NOMO-1 (cell line): ENCODE data around the gene JUND.

Source experiments
- DNase-seq, 2 experiments: peaks; one replicate each; lab custom pipeline; 2025; ENCODE audit not compliant: unreplicated experiment in 2 of 2; lab: John Stamatoyannopoulos, UW

JUND gene

DNA sequence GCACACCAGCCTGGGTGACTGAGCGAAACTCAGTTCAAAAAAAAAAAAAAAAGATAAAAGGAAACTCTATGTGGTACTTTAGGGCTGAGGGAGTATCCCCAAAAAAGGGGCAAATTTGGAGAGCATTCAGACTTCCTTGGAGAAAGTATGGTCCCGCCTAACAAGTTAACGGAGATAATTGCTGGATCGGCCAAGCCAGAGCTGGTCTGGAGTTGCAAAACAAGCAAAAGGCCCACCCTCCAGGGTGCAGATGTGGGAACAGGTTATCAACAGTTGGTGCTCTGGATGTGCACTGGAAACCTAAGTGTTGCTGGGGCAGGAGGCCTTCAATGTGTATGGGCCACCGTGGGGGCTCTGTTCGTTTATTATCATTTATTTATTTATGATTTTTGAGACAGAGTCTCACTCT, 10.0 kb downstream of the JUND start:
- no peak for DNase-seq

DNA sequence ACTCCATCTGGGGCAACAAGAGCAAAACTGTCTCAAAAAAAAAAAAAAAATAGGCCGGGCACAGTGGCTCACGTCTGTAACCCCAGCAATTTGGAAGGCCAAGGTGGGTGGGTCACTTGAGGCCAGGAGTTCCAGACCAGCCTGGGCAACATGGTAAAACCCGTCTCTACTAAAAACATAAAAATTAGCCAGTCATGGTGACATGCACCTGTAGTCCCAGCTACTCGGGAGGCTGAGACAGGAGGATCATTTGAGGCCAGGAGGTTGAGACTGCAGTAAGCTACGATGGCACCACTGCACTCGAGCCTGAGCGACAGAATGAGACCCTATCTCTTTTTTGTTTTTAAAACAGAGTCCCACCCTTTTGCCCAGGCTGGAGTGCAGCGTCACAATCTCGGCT, 11.1 kb downstream of the JUND start:
- DNase-seq = no peak

DNA sequence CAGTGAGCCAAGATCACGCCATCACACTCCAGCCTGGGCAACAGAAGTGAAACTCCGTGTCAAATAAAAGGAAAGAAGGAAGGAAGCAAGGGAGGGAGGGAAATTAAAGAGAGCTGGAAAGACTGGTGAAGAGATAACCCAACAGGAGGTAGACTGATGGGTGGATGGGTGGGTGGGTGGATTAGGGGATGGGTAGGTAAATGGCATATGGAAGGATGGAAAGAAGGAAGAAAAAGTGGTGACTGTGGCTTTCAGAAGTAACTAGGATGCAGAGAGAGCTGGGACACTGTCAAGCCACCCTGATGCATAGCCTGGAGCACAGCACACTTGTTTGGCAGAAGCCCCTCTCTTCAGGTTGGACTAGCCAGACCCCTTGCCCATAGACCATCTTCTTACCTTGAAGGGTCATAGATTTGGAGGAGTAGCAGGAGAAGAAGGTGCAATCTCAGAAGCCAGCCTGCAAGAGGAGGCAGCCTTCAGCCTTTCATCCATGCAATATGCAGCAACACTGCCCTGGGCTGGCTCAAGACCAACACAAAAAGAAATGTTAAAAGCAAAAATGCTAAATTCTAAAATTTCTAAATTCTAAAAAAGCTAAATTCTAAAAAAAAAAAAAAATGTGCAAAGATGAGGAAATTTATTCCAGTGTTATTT, 12.2 kb downstream of the JUND start:
- no peak for DNase-seq

DNA sequence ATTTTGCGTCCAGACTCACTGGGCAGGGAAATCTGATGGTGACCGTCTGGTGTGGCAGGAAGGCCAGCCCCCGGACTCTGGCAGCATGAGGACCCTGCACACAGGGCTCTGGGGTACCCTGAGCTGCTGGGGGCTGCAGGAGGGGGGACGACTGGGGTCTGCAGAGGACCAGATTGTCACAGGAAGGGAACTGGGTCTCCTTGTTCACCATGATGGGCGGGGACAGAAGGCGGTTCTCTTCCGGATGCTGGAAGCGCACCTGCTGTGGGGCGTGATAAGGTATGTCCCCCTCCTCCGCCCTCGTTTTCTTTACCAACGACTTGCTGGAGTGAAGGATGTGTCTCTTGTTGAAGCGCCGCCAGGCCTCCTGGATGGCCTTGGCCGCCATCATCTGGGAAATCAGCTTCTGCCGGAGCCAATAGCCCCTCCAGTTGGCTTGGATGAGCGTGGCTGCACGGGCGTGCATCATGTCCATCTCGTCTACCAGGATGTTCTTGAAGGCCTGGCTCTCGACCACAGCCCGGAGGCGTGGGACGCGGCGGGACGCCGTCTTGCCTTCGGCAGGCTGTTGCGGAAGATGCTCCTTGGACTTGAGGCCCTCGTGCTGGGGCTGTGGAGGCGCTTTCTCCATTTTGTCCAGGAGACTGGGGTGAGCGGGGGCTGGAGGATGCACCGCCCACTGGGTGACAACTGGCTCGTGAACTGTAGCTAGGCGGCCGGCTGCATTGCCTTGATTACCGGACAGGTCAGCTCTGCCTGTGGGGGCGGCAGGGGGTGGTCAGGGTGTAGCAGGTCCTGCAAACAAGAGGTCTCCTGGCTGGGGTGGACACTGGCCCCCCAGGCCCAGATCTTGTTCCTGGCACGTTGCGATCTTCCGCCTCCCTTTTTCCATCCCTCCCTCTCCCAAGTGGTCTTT, 14.4 kb downstream of the JUND start:
- DNase-seq = no peak

DNA sequence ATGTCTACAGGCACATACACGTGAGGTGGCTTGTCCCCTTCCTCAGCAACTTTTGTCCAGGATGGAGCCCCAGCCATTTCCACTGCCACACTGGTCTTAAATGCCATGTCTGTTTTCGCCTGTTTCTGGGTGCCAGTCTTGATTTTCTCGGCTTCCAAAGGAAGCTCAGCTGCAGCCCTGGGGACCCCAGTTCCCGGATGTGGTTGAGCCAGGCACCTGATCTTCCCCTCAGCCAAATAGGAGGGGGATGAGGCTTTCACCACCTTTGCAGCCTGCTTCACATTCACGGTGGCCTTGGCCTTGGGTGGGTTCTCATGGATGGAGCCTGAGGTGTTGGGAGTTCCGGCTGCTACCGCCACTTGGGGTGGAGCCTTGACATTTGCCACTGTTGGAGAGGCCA, 15.8 kb downstream of the JUND start:
- DNase-seq = no peak

DNA sequence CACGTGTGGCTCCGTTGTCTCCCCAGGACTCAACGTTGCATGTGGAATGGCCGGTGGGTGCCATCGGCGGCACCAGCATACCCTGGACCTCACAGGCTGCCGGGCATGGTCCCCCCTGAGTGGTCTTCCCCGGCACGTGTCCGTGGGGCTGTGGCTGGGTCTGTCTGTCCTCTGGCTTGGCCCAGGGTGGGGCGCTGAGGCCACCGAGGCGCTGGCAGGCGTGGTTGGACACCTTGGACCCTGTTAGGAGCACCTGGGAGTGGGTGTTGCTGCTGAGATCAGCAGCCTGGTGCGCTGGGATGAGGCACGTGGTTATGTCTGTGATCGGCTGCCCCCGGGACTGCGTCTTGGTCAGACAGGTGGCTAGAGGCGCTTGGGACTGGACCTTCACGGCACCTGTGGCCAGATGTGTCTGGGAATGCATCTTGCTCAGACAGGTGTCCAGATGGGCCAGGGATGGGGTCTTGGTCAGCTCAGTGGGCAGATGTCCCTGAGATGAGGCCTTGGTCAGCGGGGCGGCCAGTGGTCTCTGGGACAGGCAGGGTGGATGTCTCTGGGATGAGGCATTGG, 16.4 kb downstream of the JUND start:
- DNase-seq = no peak

DNA sequence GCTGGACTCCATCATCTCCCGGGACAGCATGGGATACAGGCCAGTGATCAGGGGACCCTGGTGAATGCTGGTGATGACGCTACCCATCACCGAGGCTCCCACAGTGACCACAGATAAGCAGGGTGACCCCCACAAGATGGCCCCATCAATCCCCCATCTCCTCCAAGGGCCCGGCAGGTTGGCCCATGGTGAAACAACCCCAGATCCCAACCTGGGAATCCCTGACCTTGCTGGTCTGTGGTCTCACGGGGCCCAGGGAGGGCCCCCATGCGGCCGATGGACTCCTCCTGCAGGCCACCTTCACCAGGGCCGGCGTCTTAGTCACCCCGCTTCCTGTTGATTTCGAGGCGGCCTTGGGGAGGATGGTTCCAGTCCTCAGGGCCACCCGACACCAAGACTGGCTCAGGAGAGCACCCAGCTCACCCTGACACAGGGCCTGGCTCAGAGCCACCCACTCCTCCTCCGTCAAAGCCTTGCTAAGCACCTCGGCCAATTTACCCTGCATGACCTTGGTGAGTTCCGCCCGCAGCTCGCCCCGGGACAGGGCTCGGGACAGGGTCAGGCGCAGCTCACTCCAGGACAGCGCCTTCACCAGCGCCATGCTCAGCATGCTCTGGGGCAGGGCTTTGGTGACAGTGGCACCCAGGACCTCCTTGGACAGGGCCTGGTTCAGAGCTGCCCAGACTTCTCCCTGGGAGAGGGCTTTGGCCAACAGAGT, 17.1 kb downstream of the JUND start:
- DNase-seq = no peak

DNA sequence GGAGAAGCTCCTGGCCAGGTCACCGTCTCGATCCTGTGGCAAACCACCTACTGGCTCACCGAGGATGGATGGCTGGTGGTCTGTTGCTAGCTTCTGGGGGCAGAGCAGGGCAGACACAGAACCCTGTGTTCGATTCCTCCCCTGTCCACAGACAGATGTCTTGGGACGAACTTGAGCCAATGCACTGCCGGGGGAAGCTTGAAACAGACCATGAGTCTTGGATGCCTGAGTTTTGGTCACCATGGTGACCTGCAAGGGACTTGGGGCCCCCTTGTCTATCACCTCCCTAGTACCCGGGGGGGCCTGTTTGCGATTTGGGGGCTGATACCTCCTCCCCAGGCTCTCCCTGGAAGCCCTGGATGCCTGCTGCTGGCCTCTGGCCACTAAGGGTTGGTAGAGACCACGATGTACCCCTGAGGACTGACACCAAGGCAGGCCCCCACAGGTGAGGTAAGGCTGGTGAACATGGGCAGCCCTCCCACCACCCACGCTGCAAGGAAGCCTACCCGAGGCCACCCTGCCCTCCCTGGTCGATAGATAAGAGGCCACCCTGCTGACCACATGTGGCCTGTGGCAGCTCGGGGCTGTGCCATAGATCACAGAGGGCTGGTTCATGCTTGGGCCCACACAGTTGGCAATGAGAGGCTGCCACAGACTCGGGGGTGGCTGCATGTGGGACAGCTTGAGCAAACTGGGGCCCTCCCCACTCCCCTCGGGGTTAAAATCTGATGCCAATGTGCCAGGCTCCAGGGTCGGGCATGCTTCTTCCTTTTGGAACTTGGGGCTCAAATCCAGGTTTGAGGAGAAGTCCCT, 17.9 kb downstream of the JUND start:
- DNase-seq = no peak

DNA sequence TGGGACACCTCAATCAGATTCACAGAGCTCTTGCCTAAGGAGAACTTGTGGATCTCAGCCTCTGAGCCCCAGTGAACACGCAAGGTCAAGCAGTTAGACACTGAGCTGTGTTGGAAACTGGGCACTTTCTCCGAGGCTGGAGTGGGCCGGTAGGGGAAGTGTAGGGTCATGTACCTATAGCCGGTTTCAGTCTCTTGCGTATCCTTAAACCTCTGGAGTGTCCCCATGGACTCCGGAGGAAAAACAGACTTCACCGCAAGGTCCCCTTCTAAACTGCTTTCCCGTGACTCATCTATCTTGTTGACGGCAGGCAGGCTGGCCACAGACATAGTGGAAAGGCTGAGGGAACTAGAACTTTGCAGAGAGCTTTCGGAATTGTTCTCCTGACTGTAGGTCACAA, 18.5 kb downstream of the JUND start:
- DNase-seq = no peak

DNA sequence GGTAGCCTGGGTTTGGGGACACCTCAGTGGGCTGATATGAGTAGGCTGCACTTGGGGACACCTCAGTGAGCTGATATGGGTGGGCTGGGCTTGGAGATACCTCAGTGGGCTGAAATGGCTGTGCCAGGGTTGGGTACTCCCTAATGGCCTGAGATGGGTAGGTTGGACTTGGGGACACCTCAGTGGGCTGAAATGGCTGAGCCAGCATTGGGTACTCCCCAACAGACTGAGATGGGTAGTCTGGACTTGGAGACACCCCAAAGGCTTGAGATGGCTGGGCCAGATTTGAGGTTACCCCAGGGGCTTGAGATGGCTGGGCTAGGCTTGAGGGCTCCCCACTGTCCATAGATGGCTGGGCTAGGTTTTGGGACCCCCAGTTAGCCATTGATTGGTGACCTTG, 19.3 kb downstream of the JUND start:
- DNase-seq = no peak

DNA sequence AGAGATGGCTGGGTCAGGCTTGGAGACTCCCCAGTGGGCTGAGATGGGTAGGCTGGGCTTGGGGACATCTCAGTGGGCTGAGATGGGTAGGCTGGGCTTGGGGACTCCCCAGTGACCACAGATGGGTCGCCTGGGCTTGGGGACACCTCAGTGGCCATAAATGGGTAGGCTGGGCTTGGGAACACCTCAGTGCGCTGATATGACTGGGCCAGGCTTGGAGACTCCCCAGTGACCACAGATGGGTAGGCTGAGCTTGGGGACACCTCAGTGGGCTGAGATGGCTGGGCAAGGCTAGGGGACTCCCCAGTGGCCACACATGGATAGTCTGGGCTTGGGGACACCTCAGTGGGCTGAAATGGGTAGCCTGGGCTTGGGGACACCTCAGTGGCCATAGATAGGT, 19.9 kb downstream of the JUND start:
- DNase-seq = no peak

DNA sequence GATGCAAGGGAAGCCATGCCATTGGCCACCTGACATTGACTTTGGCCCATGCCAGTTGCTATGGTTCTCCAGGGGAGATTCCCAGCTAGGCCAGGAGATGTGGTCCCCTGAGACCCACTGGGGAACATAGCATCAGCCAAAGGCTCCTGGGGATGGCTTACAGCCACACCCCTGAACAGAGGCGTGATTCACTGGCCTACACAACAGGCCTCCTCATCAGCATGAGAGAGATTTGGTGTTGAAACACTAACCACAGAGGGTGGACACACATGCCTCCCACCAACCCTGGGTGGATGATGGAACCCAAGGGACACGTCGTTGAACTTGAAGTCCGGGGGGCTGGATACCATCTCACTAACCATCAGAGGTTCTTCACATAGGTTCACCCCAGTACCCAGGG, 21.5 kb downstream of the JUND start:
- no peak for DNase-seq

DNA sequence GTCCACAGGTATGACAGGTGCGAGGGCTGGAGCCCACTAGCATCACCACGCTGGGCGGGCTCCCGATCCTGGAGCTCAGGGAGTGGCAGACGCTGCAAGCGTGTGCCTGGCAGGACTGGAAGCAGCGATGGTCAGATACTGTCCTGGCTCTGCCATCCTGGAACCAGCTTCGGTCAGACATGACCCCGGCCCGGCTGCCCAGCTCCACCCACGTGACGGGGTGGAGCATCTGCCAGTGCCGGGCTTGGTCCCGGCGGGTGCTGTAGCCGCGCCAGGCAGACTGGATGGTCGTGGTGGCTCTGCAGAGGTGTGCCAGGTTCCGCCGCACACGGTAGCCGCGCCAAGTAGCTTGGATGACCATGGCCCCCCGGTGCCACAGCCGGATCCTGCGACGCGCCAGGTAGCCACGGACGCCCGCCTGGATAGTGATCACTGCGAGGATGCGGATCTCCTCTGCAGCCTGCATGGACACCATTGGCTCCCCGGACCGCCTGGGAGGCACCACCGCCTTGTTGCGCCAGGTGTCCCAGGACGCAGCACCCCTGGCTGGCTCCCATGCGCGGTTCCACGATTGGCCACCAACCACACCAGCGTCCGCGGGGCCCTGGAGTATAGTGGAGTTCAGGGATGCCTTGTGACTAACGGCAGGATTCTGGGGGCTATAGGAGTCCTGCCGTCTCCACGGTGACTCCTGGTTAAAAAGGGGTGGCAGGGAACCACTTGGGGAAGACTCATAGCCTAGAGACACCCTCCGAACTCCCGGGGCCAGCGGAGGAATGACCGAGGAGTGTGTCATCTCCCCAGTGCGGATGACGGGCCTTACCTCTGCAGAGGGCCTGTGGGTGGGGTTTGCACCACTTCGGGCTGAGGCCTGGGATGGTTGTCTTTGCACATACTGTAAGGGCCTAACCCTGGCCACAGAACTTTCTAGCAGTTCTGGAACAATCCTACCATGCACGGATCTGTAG, 23.6 kb downstream of the JUND start:
- DNase-seq = no peak

DNA sequence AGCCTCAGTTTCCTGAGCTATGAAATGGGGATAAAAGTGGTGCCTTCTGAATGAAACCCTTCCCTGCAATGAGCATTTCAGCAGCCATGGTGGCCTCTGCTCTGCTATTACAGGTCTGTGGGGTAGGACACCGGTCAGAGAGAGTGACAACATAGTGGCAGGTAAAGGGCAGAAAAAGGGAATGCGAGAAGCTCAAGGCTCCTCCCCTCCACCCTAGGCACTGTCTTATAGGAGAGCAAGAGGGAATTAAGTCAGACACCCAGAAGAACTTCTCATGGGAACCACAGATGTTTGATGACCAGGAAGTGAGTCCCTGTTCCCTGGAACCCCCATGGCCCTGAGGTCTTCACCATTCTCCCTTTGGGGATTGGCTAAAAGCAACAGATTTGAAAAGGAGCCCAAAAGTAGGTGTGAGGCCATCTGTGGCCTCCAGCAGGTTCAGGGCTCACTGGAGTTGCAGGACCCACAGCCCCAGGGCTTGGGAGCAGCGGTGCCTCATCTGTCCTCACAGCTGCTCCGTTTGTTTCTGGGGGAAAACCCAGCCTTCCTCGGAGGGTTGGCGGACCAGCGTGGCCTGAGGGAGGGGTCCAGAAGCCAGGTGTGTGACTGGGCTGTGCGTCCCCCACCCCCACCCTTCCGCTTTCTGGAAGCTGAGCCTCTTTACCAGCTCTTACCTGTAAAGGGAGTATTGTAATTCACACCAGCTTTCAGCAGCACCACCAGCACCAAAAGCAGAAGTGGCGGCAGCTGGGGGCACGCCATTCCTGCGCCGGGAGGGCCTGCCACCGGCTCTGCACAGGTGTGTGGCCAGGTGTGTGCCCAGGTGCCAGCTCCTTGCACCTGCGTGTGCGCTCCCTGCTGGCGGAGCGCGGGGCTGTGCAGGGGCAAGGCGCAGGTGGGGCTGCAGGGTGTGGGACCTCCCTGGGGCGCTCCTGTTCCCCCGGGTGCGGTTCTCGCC, 26.6 kb downstream of the JUND start:
- no peak for DNase-seq

DNA sequence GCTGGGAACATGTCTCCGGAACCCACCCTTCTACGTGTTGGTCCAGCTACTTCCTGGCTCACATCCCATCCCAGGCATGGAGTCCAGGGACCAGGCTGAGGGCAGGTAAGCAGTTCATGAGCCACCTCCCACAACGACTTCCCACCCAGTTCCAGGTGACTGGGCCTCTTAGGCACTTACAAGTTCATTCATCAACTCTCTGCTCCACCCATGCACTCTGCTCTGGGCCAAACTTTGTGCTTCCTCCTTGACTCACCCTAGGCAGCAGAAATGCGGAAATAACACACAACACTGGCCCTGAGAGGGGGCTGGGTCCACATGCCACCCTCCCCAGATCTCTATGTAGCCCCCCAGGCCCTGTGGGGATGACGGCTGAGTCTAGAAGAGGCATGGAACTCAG, 27.7 kb downstream of the JUND start:
- DNase-seq = peak; percentile 39 to 52

DNA sequence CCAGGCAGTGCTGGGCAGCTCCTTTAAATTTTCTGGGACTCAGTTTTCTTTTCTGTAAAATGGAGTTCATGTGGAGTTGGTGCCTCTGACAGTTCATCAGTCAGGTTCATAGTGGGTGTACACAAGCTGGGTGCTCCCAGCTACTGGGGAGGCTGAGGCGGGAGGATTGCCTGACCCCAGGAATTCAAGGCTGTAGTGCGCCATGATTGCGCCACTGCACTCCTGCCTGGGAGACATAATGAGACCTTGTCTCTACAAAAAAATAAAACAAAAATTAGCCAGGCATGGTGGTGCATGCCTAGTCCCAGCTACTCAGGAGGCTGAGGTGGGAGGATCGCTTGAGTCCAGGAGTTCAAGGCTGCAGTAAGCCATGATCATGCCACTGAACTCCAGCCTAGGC, 28.3 kb downstream of the JUND start:
- no peak for DNase-seq

DNA sequence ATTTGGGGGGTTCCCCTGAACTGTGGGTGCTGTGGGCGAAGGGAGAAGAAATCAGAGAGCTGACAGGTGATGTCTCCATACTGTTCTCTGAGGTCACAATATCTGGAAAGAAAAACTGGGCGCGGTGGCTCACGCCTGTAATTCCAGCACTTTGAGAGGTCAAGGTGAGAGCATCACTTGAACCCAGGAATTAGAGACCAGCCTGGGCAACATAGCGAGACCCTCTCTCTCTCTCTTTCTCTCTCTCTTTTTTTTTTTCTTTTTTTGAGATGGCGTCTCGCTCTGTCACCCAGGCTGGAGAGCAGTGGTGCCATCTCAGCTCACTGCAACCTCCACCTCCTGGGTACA, 29.1 kb downstream of the JUND start:
- no peak for DNase-seq

DNA sequence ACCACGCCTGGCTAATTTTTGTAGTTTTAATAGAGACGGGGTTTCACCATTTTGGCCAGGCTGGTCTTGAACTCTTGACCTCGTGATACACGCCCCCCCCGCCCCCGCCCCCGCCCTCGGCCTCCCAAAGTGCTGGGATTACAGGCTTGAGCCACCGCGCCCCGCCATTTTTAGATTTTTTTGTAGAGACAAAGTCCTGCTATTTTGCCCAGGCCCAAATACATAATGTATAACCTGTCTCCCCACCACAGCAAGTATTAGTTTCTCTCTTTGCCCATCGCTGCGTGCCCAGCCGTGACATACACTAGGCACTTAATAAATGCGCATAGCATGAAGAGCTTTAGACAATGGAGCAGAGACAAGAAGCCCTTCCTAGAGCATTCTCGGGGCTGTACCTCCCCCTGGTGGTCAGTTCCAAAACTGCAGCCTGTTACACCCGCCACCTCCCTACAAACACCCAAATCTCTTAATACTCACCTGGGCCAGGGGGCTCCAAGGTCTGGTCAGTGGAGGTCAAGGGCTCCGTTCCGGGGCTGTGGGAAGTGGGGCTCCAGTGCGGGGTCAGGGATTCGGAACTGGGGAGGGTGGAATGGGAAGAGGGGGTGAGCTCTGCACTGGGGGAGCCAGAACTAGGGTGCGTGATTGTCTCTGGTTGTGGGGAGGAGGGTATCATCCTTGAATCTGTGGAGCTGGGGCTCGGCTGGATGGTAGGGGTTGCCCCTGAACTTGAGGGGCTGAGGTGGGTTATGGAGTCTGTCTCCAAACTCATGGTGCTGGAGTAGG, 29.6 kb downstream of the JUND start:
- peak; percentile 45 to 51 for DNase-seq
